ENCODE data around the gene ZNF311. TPM values are rescaled to one million over a fixed set of nuclear protein-coding genes. Genes with fewer than 3 reads are reported as not detected.

ZNF311 gene
- total and polyA plus RNA-seq, 2 of the 13 experiments (the other 11 are each of a cell fraction or from before 2014, with no cell fraction given) = not detected

DNA sequence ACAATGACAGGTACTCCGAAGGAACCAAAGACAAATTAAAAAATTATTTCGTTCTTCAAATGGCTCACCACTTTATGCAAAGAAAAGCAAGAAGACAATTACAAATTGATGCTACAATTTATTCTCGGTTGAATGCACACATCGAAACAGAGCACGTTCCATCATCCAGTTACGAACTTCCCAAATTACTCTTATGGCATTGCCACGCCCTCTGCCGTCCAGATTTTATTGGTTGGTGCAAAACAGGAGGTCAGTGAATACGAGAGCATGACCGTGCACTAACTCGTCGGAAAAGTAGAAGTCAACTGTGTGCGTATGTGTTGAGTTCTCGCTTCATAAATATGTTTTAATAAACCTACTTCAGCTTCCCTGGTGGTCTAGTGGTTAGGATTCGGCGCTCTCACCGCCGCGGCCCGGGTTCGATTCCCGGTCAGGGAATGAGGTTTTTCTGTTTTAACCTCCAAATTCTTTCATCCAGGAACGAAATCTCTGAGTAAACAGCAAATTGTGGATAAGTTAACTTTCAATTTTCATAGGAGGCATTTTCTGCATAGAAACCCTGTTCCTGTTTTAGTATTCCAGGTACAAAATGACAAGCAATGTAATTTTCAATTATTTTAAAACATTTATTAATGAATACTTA, 23.2 kb downstream of the ZNF311 start (continued):
- TF ChIP-seq, protein P1, sequence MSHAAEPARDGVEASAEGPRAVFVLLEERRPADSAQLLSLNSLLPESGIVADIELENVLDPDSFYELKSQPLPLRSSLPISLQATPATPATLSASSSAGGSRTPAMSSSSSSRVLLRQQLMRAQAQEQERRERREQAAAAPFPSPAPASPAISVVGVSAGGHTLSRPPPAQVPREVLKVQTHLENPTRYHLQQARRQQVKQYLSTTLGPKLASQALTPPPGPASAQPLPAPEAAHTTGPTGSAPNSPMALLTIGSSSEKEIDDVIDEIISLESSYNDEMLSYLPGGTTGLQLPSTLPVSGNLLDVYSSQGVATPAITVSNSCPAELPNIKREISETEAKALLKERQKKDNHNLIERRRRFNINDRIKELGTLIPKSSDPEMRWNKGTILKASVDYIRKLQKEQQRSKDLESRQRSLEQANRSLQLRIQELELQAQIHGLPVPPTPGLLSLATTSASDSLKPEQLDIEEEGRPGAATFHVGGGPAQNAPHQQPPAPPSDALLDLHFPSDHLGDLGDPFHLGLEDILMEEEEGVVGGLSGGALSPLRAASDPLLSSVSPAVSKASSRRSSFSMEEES (CRISPR knock-in tag; IDR thresholded peaks at IDR 0.05) = peak; percentile 52
- TF ChIP-seq, protein P2, sequence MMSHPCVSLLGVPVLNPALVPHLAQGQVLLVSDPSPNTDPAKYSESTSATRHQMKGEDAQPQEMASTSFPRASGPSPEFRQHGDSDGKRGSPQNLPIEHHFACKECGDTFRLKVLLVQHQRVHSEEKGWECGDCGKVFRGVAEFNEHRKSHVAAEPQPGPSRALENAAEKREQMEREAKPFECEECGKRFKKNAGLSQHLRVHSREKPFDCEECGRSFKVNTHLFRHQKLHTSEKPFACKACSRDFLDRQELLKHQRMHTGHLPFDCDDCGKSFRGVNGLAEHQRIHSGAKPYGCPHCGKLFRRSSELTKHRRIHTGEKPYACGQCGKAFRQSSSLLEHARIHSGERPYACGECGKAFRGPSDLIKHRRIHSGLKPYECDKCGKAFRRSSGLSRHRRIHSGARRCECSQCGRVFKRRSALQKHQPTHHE (CRISPR knock-in tag; IDR thresholded peaks at IDR 0.05; ENCODE audit: borderline replicate concordance) = 0 out of 2 replicates have a peak, but pooled peaks have one; percentile 29
- TF ChIP-seq JUND (CRISPR knock-in tag; IDR thresholded peaks at IDR 0.05) (peak; percentile 36; the same call in 1 of the 2 replicates), GATA4 (IDR thresholded peaks at IDR 0.05; ENCODE audit: borderline replicate concordance, low read depth) (no peak), STAT5B (CRISPR knock-in tag; IDR thresholded peaks at IDR 0.05) (peak; percentile 45; the same call in 1 of the 2 replicates), RAD21 (CRISPR knock-in tag; IDR thresholded peaks at IDR 0.05) (peak; percentile 27; the same call in 1 of the 2 replicates), KLF11 (CRISPR knock-in tag; IDR thresholded peaks at IDR 0.05) (0 out of 2 replicates have a peak, but pooled peaks have one; percentile 26), MED13 (CRISPR knock-in tag; IDR thresholded peaks at IDR 0.05) (no peak), ELF1 (CRISPR knock-in tag; IDR thresholded peaks at IDR 0.05) (peak; percentile 26), ZZZ3 (CRISPR knock-in tag; IDR thresholded peaks at IDR 0.05; ENCODE audit: borderline replicate concordance) (0 out of 2 replicates have a peak, but pooled peaks have one; percentile 31), NCOA2 (CRISPR knock-in tag; IDR thresholded peaks at IDR 0.05) (peak; percentile 64; the same call in 1 of the 2 replicates), ARID2 (CRISPR knock-in tag; IDR thresholded peaks at IDR 0.05; ENCODE audit: borderline replicate concordance) (0 out of 2 replicates have a peak, but pooled peaks have one; percentile 43)
- TF ChIP-seq, protein P3, sequence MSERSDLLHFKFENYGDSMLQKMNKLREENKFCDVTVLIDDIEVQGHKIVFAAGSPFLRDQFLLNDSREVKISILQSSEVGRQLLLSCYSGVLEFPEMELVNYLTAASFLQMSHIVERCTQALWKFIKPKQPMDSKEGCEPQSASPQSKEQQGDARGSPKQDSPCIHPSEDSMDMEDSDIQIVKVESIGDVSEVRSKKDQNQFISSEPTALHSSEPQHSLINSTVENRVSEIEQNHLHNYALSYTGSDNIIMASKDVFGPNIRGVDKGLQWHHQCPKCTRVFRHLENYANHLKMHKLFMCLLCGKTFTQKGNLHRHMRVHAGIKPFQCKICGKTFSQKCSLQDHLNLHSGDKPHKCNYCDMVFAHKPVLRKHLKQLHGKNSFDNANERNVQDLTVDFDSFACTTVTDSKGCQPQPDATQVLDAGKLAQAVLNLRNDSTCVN (CRISPR knock-in tag; IDR thresholded peaks at IDR 0.05; ENCODE audit: borderline replicate concordance) = peak; percentile 62; the same call in 1 of the 2 replicates
- TF ChIP-seq, protein P4, sequence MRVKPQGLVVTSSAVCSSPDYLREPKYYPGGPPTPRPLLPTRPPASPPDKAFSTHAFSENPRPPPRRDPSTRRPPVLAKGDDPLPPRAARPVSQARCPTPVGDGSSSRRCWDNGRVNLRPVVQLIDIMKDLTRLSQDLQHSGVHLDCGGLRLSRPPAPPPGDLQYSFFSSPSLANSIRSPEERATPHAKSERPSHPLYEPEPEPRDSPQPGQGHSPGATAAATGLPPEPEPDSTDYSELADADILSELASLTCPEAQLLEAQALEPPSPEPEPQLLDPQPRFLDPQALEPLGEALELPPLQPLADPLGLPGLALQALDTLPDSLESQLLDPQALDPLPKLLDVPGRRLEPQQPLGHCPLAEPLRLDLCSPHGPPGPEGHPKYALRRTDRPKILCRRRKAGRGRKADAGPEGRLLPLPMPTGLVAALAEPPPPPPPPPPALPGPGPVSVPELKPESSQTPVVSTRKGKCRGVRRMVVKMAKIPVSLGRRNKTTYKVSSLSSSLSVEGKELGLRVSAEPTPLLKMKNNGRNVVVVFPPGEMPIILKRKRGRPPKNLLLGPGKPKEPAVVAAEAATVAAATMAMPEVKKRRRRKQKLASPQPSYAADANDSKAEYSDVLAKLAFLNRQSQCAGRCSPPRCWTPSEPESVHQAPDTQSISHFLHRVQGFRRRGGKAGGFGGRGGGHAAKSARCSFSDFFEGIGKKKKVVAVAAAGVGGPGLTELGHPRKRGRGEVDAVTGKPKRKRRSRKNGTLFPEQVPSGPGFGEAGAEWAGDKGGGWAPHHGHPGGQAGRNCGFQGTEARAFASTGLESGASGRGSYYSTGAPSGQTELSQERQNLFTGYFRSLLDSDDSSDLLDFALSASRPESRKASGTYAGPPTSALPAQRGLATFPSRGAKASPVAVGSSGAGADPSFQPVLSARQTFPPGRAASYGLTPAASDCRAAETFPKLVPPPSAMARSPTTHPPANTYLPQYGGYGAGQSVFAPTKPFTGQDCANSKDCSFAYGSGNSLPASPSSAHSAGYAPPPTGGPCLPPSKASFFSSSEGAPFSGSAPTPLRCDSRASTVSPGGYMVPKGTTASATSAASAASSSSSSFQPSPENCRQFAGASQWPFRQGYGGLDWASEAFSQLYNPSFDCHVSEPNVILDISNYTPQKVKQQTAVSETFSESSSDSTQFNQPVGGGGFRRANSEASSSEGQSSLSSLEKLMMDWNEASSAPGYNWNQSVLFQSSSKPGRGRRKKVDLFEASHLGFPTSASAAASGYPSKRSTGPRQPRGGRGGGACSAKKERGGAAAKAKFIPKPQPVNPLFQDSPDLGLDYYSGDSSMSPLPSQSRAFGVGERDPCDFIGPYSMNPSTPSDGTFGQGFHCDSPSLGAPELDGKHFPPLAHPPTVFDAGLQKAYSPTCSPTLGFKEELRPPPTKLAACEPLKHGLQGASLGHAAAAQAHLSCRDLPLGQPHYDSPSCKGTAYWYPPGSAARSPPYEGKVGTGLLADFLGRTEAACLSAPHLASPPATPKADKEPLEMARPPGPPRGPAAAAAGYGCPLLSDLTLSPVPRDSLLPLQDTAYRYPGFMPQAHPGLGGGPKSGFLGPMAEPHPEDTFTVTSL (CRISPR knock-in tag; IDR thresholded peaks at IDR 0.05; ENCODE audit: borderline replicate concordance) = no peak
